Non-pigmented ciliary epithelial cell (primary cell): ENCODE data around the gene DDX21.
"Not testable (repeated sequence)": the region's sequence is repeated elsewhere in the genome, so short reads cannot be mapped to it uniquely, and the experiment has no call there.

Experiments used
- DNase-seq: peaks from one replicate; pipeline ENCODE4 v3.0.0-alpha.2; 2010; ENCODE audit warnings: low read depth

The DDX21 gene

DNA sequence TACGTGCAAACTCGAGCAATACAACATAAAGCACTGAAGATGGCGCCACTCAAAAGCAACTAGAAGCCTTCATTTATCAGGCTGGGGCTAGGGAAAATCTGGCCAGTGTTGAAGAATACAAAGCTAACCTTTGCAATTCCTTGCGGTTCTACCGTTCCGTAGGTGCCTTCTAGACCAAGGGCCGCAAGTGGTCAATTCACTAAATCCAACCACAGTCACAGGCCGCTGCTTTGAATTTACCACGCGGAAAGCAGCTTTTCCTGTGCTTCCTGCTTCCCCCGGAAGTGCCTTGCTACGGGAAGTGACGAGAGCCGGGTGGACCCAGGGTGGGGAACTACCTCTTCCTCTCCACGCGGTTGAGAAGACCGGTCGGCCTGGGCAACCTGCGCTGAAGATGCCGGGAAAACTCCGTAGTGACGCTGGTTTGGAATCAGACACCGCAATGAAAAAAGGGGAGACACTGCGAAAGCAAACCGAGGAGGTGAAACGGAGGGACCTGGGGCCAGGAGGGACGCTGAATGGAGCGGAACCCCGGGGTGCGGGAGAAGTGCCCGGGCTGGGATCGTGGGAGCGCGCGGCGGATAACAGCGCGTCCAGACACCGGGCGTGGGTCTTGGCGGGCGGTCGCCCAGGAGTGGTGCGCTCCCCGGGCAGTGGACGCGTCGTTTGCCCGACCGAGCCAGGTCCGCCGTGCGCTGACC, at the start of gene DDX21:
TSS of gene DDX21 (plus strand) at position 339 of the 701 bp plus-strand sequence. CDS start at position 395, 56 bp downstream.
- peak; percentile 67 for DNase-seq

DNA sequence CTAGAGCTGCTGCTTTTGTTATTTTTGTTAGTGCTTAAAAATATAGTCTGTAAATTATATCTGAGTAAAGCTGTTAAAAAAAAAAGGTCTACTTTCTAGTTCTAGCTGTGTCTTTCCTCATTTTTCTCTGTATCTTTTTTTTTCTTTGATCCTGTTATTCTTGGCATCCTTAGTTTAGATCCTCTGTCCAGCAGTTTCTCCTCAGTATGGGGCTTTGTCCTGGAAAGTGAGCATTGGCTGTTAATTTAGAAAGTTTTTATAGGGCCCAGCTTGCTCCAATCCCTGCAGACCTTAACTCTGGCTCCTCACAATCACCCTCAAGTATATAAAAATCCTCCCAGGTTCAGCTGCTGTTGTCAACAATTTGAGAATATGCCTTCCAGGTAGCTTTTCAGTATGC, 31.4 kb upstream of the DDX21 start:
- DNase-seq, result no peak

DNA sequence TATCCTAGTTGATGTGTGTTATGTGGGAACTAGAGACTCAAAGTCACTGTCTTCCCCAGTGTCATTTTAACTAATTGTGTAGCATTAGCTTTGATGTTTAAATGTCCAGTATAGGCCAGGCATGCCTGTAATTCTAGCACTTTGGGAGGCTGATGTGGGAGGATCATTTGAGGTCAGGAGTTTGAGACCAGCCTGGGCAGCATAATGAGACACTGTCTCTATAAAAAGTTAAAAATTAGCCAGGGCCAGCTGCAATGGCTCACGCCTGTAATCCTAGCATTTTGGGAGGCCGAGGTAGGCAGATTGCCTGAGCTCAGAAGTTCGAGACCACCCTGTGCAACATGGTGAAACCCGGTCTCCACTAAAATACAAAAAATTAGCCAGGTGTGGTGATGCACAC, 30.5 kb upstream of the DDX21 start:
- DNase-seq, result no peak

GRCh38 chr10:68929157-68929556, 26.8 kb upstream of the DDX21 start:
- DNase-seq, result not testable (repeated sequence)

- not testable (repeated sequence) for DNase-seq
Observed at GRCh38 chr10:68929888-68930287, 26.1 kb upstream of the DDX21 start.

DNA sequence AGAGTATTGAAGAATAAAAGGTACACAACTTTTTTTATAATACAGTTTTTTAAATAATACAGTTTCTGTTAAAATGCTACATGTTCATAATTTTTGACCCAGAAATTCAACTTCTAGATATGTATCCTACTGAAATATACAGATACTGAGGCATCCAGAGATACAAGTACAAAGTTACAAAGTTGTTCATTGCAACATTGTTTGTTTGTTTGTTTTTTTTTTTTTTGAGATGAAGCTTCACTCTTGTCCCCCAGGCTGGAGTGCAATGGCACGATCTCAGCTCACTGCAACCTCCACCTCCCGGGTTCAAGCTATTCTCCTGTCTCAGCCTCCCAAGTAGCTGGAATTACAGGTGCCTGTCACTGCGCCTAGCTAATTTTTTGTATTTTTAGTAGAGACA, 23.1 kb upstream of the DDX21 start:
- not testable (repeated sequence) for DNase-seq

- no peak for DNase-seq
Observed at GRCh38 chr10:68934994-68935393, 21.0 kb upstream of the DDX21 start.

GRCh38 chr10:68938117-68938516, 17.9 kb upstream of the DDX21 start:
- no peak for DNase-seq

DNA sequence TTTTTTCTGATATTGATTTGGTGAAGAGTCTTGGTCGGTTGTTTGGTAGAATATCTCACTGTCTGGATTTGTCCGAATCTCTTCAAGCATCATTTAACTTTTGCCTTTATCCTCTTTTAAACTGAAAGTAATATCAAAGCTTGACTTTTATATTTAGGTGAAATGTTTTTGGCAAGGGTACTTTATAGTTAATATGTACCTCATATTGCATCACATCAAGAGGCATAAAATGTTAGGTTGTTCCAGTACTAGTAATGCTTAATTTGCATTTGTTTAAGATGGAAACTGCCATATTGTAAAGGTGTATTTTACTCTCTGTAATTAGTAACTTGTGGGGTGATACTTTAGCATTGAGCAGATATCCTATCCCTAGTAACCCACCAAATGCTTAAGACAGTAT, 17.1 kb upstream of the DDX21 start:
- no peak for DNase-seq

DNA sequence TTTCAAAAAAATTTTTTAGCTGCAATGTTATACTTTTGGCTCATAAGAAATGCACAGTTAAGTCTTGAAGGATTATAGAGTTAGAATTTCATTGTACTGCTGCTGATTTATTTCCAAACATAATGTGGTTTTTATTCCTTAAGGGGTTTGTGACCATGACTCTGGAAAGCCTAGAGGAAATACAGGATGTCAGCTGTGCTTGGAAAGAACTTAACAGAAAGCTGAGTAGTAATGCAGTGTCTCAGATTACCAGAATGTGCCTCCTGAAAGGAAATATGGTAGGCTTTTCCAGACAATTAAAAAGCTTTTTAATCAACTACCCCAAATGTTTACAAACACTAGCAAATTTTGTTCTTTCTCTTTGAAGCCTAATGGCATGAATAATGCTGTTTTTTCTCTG, 15.1 kb upstream of the DDX21 start:
- DNase-seq, result not testable (repeated sequence)

DNA sequence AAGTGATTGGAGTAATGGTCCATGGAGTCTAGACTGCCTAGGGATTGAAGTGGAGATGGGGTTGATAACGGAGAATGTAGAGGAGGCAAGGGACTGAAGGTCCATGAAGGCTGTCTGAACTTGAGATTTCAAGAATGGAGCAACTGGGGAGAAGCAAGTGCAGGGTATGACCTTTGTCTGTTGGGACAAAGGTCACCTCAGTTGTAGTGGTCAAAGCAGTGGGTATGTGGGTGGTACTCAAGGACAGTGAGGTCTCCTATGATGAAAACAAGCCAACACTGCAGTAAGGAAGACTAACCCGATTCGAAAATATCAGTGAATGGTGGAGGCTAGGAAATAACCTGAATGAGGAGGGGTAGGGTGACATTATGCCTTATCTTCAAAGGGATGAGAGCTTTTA, 5.4 kb upstream of the DDX21 start:
- no peak for DNase-seq

- no peak for DNase-seq
Observed at GRCh38 chr10:68954904-68955303, 1.1 kb upstream of the DDX21 start.

DNA sequence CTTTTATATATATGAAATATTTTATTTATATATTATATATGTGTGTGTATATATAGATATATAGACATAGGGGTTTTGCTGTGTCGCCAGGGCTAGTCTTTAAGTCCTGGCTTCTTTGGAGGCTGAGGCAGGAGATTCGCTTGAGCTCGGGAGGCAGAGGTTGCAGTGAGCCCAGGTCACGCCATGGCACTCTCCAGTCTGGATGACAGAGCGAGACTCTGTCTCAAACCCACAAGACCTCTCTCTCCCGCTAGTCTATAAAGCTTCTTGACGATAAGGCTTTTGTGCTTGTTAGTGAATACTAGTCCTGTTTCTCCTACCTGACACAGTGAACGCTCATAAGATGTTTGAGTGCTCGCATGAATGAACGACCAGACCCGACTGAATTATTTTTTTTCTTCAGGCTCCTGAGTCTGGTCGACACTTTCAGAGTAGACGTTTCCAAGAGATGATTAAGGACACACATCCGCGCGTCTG, 577 bp upstream of the DDX21 start:
- no peak for DNase-seq

DNA sequence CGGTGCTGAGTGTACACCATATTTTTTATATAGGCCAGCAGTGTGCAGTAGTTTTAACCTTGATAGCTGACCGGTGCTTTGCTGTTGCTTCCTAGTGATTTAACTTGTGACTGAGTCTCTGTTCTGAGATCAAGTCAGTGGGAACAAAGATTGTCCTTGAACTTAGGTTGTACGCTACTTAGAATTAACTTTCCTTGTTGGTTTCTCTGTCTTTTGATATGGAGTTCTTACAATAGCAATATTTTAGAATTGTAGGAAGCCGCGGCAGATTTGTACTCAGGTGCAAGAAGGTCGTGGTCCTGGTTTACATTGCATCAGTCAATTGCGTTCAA, 1.3 kb downstream of the DDX21 start:
- DNase-seq, result no peak

DNA sequence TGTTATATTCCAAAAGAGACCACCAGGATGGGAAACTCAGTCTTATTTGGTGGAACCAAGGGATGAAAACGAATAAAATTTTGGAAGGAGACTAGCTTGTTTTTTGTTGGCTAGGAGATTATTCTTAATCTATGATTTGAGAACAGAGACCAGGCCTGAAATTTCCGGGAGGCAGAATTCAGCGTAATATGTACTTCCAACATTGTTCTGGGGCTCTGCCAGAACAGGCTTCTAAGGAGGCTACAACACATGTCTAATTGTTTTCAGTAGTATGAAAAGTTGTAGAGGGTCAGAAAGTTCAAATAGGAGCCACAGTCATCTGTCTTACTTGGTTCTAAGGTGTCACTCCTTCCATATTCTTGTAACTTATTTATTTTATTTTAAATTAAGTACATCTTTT, 1.7 kb downstream of the DDX21 start:
- DNase-seq, result no peak

DNA sequence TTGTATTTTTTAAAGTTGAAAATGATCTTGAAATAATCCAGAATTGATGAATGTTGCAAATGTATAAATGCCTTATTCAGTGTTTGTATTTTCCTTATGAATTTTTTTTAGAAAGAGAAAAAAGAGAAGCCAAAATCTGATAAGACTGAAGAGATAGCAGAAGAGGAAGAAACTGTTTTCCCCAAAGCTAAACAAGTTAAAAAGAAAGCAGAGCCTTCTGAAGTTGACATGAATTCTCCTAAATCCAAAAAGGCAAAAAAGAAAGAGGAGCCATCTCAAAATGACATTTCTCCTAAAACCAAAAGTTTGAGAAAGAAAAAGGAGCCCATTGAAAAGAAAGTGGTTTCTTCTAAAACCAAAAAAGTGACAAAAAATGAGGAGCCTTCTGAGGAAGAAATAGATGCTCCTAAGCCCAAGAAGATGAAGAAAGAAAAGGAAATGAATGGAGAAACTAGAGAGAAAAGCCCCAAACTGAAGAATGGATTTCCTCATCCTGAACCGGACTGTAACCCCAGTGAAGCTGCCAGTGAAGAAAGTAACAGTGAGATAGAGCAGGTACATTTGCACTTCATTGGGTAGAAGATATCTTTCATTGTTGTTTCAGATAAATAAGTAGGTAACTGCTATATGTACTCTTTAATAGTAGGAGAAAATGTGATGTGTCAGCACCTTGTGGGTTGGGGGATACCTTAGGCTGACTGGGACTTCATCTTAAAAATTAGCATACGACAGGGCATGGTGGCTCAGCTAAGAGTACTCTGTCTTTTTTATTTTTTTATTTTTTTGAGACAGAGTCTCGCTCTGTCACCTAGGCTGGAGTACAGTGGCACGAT, 3.9 kb downstream of the DDX21 start:
- DNase-seq, result no peak

DNA sequence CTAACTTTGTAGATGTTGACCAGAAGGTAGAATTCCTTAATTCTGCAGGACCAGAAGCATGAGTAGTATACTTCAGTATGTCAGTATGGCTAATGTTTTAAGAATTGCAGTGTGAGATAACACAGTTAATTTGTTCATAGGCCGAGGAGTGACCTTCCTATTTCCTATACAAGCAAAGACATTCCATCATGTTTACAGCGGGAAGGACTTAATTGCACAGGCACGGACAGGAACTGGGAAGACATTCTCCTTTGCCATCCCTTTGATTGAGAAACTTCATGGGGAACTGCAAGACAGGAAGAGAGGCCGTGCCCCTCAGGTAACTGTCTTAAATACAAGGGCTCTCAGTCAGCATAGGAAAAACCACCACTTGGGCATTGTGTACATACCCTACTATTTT, 7.2 kb downstream of the DDX21 start:
- DNase-seq, result no peak

- DNase-seq, result no peak
Observed at GRCh38 chr10:68973975-68974374, 18.0 kb downstream of the DDX21 start.

DNA sequence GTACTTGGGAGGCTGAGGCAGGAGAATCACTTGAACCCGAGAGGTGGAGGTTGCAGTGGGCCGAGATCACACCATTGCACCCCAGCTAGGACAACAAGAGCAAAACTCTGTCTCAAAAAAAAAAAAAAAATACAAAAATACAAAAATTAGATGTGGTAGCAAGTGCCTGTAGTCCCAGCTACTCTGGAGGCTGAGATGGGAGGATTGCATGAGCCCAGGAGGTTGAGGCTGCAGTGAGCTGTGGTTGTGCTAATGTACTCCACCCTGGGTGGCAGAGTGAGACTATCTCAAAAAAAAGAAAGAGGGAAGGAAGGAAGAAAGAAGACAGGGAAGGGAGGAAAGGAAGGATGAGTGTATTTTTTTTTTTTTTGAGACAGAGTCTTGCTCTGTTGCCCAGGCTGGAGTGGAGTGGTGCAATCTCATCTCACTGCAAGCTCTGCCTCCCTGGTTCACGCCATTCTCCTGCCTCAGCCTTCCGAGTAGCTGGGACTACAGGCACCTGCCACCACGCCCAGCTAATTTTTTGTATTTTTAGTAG, 20.0 kb downstream of the DDX21 start:
- not testable (repeated sequence) for DNase-seq

DNA sequence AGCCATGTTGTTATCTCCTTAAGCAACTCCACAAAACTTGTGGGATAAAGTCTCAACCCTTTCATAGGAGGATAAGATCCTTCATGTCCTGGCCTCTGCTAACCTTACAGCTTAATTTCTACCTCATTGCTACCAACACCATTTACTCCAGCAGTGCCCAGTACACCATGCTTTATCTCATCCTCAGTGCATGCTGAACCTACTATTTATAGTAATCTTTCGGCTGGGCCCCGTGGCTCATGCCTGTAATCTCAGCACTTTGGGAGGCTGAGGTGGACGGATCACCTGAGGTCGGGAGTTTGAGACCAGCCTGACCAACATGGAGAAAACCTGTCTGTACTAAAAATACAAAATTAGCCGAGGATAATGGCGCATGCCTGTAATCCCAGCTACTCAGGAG, 23.8 kb downstream of the DDX21 start:
- DNase-seq, result not testable (repeated sequence)

DNA sequence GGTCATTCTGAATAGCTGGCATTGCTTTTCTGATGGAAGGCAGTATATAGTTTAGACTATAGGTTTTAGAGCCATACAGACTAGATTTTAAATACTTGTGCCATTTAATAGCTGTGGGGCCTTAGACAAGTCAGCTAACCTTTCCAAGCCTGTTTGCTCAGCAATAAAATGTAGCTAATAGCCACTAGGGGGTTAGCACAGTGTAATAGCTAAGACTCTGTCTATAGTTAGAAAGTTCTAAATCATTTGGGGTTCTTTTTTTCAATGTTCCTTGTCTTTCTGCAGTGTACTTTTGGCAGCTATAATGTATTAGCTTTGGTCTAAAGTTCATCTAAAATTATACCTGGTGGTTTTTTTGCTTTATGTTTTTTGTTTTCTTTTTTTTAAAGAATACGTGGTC, 25.1 kb downstream of the DDX21 start:
- DNase-seq, result no peak

DNA sequence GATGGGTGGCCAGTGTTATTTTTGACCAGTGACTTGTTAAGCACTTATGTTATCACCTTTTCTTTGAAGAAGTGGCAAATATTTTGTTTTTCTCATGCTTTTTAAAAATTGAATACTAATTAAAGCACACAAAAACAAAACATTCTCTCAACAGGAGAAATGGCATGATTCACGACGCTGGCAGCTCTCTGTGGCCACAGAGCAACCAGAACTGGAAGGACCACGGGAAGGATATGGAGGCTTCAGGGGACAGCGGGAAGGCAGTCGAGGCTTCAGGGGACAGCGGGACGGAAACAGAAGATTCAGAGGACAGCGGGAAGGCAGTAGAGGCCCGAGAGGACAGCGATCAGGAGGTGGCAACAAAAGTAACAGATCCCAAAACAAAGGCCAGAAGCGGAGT, 26.4 kb downstream of the DDX21 start:
- DNase-seq, result no peak

- no peak for DNase-seq
Observed at GRCh38 chr10:68987611-68988010, 31.6 kb downstream of the DDX21 start.
